Right lobe of liver (tissue), 4 donors: Measurements from ENCODE around the gene TAOK3.
"Not testable (repeated sequence)": the region's sequence is repeated elsewhere in the genome, so short reads cannot be mapped to it uniquely, and the experiment has no call there.

ENCODE experiments used
- CTCF ChIP-seq, 4 donors: fragments of 200-600 bp in 3 of 4; fragments of 450-650 bp in 1 of 4; IDR thresholded peaks; one replicate each; pipeline versions ENCODE4 v1.5.1 to v1.8.0; 2016 to 2022; ENCODE audit warnings: antibody characterized with exemption in 4 of 4, mild to moderate bottlenecking in 2 of 4
- POLR2A ChIP-seq: fragments of 450-650 bp; IDR thresholded peaks from one replicate; pipeline ENCODE4 v1.6.1; 2017; ENCODE audit warnings: antibody characterized with exemption, mild to moderate bottlenecking
- donor health status: DM: no; HTN: no; CAD: no.
- donor health status: DM: no; HTN: no; CAD: no.
- donor health status: DM: no; HTN: yes; CAD: no.

GRCh38 chr12:118245886-118246285, 126.8 kb downstream of the TAOK3 start:
- TF ChIP-seq CTCF (IDR thresholded peaks at IDR 0.05); POLR2A: not testable (repeated sequence)
